ENCODE results near the gene PRSS48. TPM values are rescaled to one million over a fixed set of nuclear protein-coding genes. Genes with fewer than 3 reads are reported as not detected.

The PRSS48 gene
- total and polyA plus RNA-seq, 2 of the 4 experiments (the other 2 are of a cell fraction): not detected

- Histone ChIP-seq H2AK5ac (ENCODE audit: low read depth, low read length) (no peak overlapping the region), H3K4me1 (ENCODE audit: control insufficient read depth, insufficient read depth, low read length) (peaks cover 4% of the 10 kb centered on the region), H3K18ac (ENCODE audit: low read depth, low read length) (no peak overlapping the region), H2BK120ac (ENCODE audit: low read depth, low read length) (no peak overlapping the region), H3K14ac (replicated peaks; ENCODE audit: low read depth, low read length) (no peak overlapping the region), H3K9me3 (ENCODE audit: control insufficient read depth, insufficient read depth, low read length) (no peaks in the 10 kb centered on the region), H2BK15ac (ENCODE audit: low read depth, low read length) (no peak overlapping the region), H3K9ac (ENCODE audit: low read depth, low read length) (no peak overlapping the region), H3K4me2 (ENCODE audit: low read depth, low read length) (no peak overlapping the region), H3K36me3 (ENCODE audit: control insufficient read depth, insufficient read depth, low read length) (no peaks in the 10 kb centered on the region), H4K8ac (ENCODE audit: low read depth in 2 of 2, low read length in 2 of 2) (no peak overlapping the region), H3K27me3 (ENCODE audit: control insufficient read depth, insufficient read depth, low read length) (no peaks in the 10 kb centered on the region), H2BK5ac (ENCODE audit: low read depth, low read length, poor library complexity, severe bottlenecking) (no peak overlapping the region), H4K91ac (ENCODE audit: insufficient read depth, low read depth, low read length) (no peak overlapping the region), H3K27ac (ENCODE audit: insufficient read depth, low read length) (no peak overlapping the region), H3K9me1 (ENCODE audit: insufficient read depth, low read length) (peaks cover 11% of the 10 kb centered on the region), H2BK20ac (ENCODE audit: low read depth, low read length) (no peak overlapping the region), H3K4me3 (ENCODE audit: insufficient read depth, low read depth, low read length) (no peak overlapping the region), H3K79me1 (ENCODE audit: low read depth in 1 of 2, low read length in 2 of 2) (peaks cover 7 to 13% of the 10 kb centered on the region in 2 experiments; a peak in 2 of 4 replicates), H3K23ac (ENCODE audit: low read depth, low read length) (no peak overlapping the region), H2AK9ac (replicated peaks; ENCODE audit: low read depth, low read length, poor library complexity) (no peak overlapping the region), H3K4ac (ENCODE audit: low read depth, low read length) (no peak overlapping the region), H2AFZ (replicated peaks; ENCODE audit: low read length, poor library complexity) (no peak overlapping the region), H3K56ac (ENCODE audit: extremely low read depth, insufficient read depth, low read length) (no peak overlapping the region), H4K20me1 (ENCODE audit: insufficient read depth, low read length) (no peaks in the 10 kb centered on the region), H4K5ac (ENCODE audit: low read depth, low read length) (no peak overlapping the region)
- intact Hi-C loops (cut with micrococcal nuclease): no loop called here
- BruUV-seq (replicated peaks): no TSS peak
- ChIA-PET CTCF (interaction anchor here (0.6 kb wide), 2 partner anchors 93 to 604 kb away, joined by 3 to 4 read pairs; no protein-coding TSS in a partner anchor), POLR2A (ENCODE audit: unreplicated experiment) (no interaction called here)
- WGBS, 2 experiments (ENCODE audit: extremely low coverage in 2 of 2, insufficient read length in 1 of 2): no CpG with 5 or more reads among the region's 5 CpGs
- TF ChIP-seq USF2 (IDR thresholded peaks at IDR 0.05; ENCODE audit: low read depth, low read length) (no peak), RAD21 (IDR thresholded peaks at IDR 0.05; ENCODE audit: low read length) (no peak), NFE2L2 (IDR thresholded peaks at IDR 0.05; ENCODE audit: low read depth, low read length) (no peak), MXI1 (IDR thresholded peaks at IDR 0.05; ENCODE audit: borderline replicate concordance, low read depth, low read length) (no peak), SMC3 (IDR thresholded peaks at IDR 0.05; ENCODE audit: low read depth, low read length) (no peak), MAFK (IDR thresholded peaks at IDR 0.05; ENCODE audit: low read depth, low read length) (no peak), CEBPB (IDR thresholded peaks at IDR 0.05; ENCODE audit: low read depth, low read length) (no peak), RFX5 (IDR thresholded peaks at IDR 0.05; ENCODE audit: low read depth, low read length) (no peak), CTCF (conservative IDR thresholded peaks at IDR 0.05; ENCODE audit: low read depth, low read length) (no peak), RCOR1 (IDR thresholded peaks at IDR 0.05; ENCODE audit: insufficient replicate concordance, low read length) (no peak), BHLHE40 (IDR thresholded peaks at IDR 0.05; ENCODE audit: low read depth, low read length) (no peak), ELK1 (IDR thresholded peaks at IDR 0.05; ENCODE audit: borderline replicate concordance, low read depth, low read length) (no peak), POLR2A (IDR thresholded peaks at IDR 0.05; ENCODE audit: low read depth, low read length) (no peak), FOS (IDR thresholded peaks at IDR 0.05; ENCODE audit: low read depth, low read length) (no peak), CHD1 (IDR thresholded peaks at IDR 0.05; ENCODE audit: low read depth, low read length) (no peak), MAZ (IDR thresholded peaks at IDR 0.05; ENCODE audit: borderline replicate concordance, low read depth, low read length) (no peak)
- DNase-seq (no peak), ATAC-seq (ENCODE audit: low read depth) (no peak)
- dilution Hi-C loops (cut with HindIII; ENCODE audit: low sequenced_read_pairs, unreplicated experiment): no loop called here
- in situ Hi-C loops (cut with MboI; ENCODE audit: low sequenced_read_pairs): no loop called here
These were observed 33.3 kb downstream of the PRSS48 start for GRCh38 chr4:151310124-151310728.

Measured in IMR-90 (cell line).